B cell (primary cell): Measurements from ENCODE around the gene CAV3. TPM values are rescaled to one million over a fixed set of nuclear protein-coding genes. Genes with fewer than 3 reads are reported as not detected.

Experiments used
- ATAC-seq: fragments of 200-7000 bp; cut with Tn5 transposase; one replicate; pipeline ENCODE4 v1.10.0; 2021; ENCODE audit warnings: low read depth, mild to moderate bottlenecking, moderate number of reproducible peaks, moderate library complexity
- CTCF ChIA-PET: fragments of 350-600 bp; sonication (Branson Sonifier 250); formaldehyde crosslinking; loops from one replicate; lab custom pipeline; 2021; ENCODE audit warnings: antibody characterized with exemption, inconsistent platforms; lab: Charles Lee
- POLR2A ChIA-PET: fragments of 350-600 bp; sonication (Branson Sonifier 250); formaldehyde crosslinking; loops from one replicate; lab custom pipeline; 2021; ENCODE audit warnings: antibody characterized with exemption; lab: Charles Lee
- DNase-seq: peaks from one replicate; pipeline ENCODE4 v3.0.0; 2013
- H2AFZ ChIP-seq: 2 replicates; pipeline ENCODE4 v1.6.1; 2012; ENCODE audit warnings: mild to moderate bottlenecking, low read depth, low read length; ENCODE audit not compliant: insufficient read depth, poor library complexity, severe bottlenecking
- H3K27ac ChIP-seq, 2 donors: 1 replicate in 1 of 2; 2 replicates in 1 of 2; pipeline ENCODE4 v1.5.1; 2012 to 2013; ENCODE audit warnings: low read length in 2 of 2, mild to moderate bottlenecking in 2 of 2, moderate library complexity in 1 of 2
- H3K27me3 ChIP-seq, 4 experiments: fragments of 200-600 bp in 1 of 4; sonication (generic) in 1 of 4; replicated peaks in 1 of 4; 1 replicate in 2 of 4; 2 replicates in 2 of 4; pipeline versions ENCODE4 v1.6.1 to v1.7.0; 2013 to 2016; ENCODE audit warnings: low read length in 3 of 4, mild to moderate bottlenecking in 2 of 4, mixed read lengths in 1 of 4, moderate library complexity in 1 of 4; ENCODE audit not compliant: insufficient read depth in 4 of 4, control insufficient read depth in 3 of 4; ENCODE audit errors: control extremely low read depth in 1 of 4
- H3K36me3 ChIP-seq, 2 experiments: replicated peaks in 1 of 2; 1 replicate in 1 of 2; 2 replicates in 1 of 2; pipeline versions ENCODE4 v1.6.1 to v1.7.1; 2013; ENCODE audit warnings: low read length in 1 of 2; ENCODE audit not compliant: insufficient read depth in 2 of 2, control insufficient read depth in 1 of 2; ENCODE audit errors: control extremely low read depth in 1 of 2, extremely low read depth in 1 of 2
- H3K4me1 ChIP-seq, 2 donors: fragments of 200-600 bp in 1 of 2; sonication (generic) in 1 of 2; 1 replicate in 1 of 2; 2 replicates in 1 of 2; pipeline versions ENCODE4 v1.5.1 to v1.6.1; 2013 to 2017; ENCODE audit warnings: low read length in 2 of 2; ENCODE audit not compliant: control insufficient read depth in 2 of 2, insufficient read depth in 2 of 2
- H3K4me2 ChIP-seq: replicated peaks from 2 replicates; pipeline ENCODE3; 2012; ENCODE audit warnings: mild to moderate bottlenecking, low read depth, low read length; ENCODE audit not compliant: poor library complexity, severe bottlenecking
- H3K4me3 ChIP-seq, 5 experiments: fragments of 200-600 bp in 1 of 5; sonication (generic) in 1 of 5; 1 replicate in 3 of 5; 2 replicates in 2 of 5; pipeline versions ENCODE4 v1.5.1 to v1.7.0; 2011 to 2016; ENCODE audit warnings: low read length in 4 of 5, mild to moderate bottlenecking in 4 of 5, low read depth in 2 of 5, control low read depth in 1 of 5, moderate library complexity in 1 of 5; ENCODE audit not compliant: insufficient read depth in 1 of 5; ENCODE audit errors: control extremely low read depth in 1 of 5, extremely low read depth in 1 of 5
- H3K79me2 ChIP-seq: fragments of 200-600 bp; sonication (generic); one replicate; pipeline ENCODE4 v1.6.0; 2016; ENCODE audit warnings: low read length; ENCODE audit not compliant: control insufficient read depth, insufficient read depth
- H3K9ac ChIP-seq: fragments of 200-600 bp; sonication (generic); 2 replicates; pipeline ENCODE4 v1.6.1; 2017; ENCODE audit warnings: mild to moderate bottlenecking, low read length, moderate library complexity
- H3K9me3 ChIP-seq, 3 donors: one replicate each; pipeline versions ENCODE4 v1.6.1 to v1.7.1; 2013; ENCODE audit warnings: low read length in 2 of 3; ENCODE audit not compliant: control insufficient read depth in 2 of 3, insufficient read depth in 1 of 3; ENCODE audit errors: control extremely low read depth in 1 of 3
- H4K20me1 ChIP-seq: 2 replicates; pipeline ENCODE4 v1.6.0; 2012; ENCODE audit warnings: mild to moderate bottlenecking, low read length; ENCODE audit not compliant: insufficient read depth, control insufficient read depth, poor library complexity, severe bottlenecking
- H3K27ac Mint-ChIP-seq: one replicate; pipeline ENCODE4 v1.8.0; 2021; ENCODE audit warnings: mixed read lengths
- H3K27me3 Mint-ChIP-seq: one replicate; pipeline ENCODE4 v1.8.0; 2021; ENCODE audit warnings: mixed read lengths
- H3K4me1 Mint-ChIP-seq: one replicate; pipeline ENCODE4 v1.8.0; 2021; ENCODE audit warnings: mixed read lengths
- H3K4me3 Mint-ChIP-seq: one replicate; pipeline ENCODE4 v1.8.0; 2021; ENCODE audit warnings: mixed read lengths
- H3K9me3 Mint-ChIP-seq: one replicate; pipeline ENCODE4 v1.8.0; 2022; ENCODE audit warnings: mixed read lengths; ENCODE audit not compliant: insufficient read depth
- CTCF ChIP-seq: fragments of 200-600 bp; IDR thresholded peaks from one replicate; pipeline ENCODE4 v1.8.0; 2022; ENCODE audit warnings: antibody characterized with exemption, mild to moderate bottlenecking
- EZH2 ChIP-seq: IDR thresholded peaks from 2 replicates; pipeline ENCODE4 v1.6.1; 2012; ENCODE audit warnings: borderline replicate concordance, low read depth, mild to moderate bottlenecking, moderate library complexity, low read length; ENCODE audit not compliant: insufficient read depth, poor library complexity, severe bottlenecking
- WGBS: methylation state at CpG from one replicate; pipeline ENCODE4 v1.1.5; 2013; ENCODE audit warnings: missing lambda C conversion rate; ENCODE audit not compliant: insufficient coverage; 5-methylcytosine and 5-hydroxymethylcytosine counted together
- intact Hi-C: fragments of 100-400 bp; cut with micrococcal nuclease; formaldehyde crosslinking; loops from one replicate; pipeline ENCODE4 v1.10.0; 2022
- polyA plus RNA-seq: library from polyadenylated mRNA; depleted of rRNA; stranded (reverse); fragments of >200 nt; gene quantifications from 2 replicates; pipeline ENCODE4 v1.2.3, GENCODE V29; 2012
- total RNA-seq, 2 donors: library from RNA; stranded (reverse); fragments of 120-200 nt in 1 of 2; gene quantifications; 1 replicate in 1 of 2; 2 replicates in 1 of 2; pipeline versions ENCODE4 v1.2.3 to v1.2.4, GENCODE V29; 2013 to 2022

CAV3 gene
- total and polyA plus RNA-seq, 2 donors (not counting 1 experiment from before 2014, with no cell fraction given): not detected

- ATAC-seq (peak; percentile 88), DNase-seq (peak; percentile 62)
- H3K36me3 ChIP-seq: no peaks in the 10 kb centered on the region
- H3K27me3 ChIP-seq: peaks cover 0 to 32% (median 12%) of the 10 kb centered on the region in 4 experiments
- peak within 1 kb of the TSS; percentile 81 for H3K4me2 ChIP-seq
- Mint-ChIP-seq H3K4me3 (peak within 1 kb of the TSS; percentile 72), H3K4me1 (peaks cover 19% of the 10 kb centered on the region), H3K27ac (no peak within 1 kb of the TSS), H3K27me3 (peaks cover 30% of the 10 kb centered on the region), H3K9me3 (peaks cover 2% of the 10 kb centered on the region)
- intact Hi-C loops: loop anchor here (10.0 kb wide), 1 partner anchor 536 kb away; no protein-coding TSS in a partner anchor
- peak within 1 kb of the TSS in 3 of 5 experiments; percentile 21 to 52 (median 35) for H3K4me3 ChIP-seq
- H3K9me3 ChIP-seq: no peaks in the 10 kb centered on the region
- H3K79me2 ChIP-seq: no peaks in the 10 kb centered on the region
- ChIA-PET CTCF (interaction anchor here (0.6 to 1.7 kb wide), 17 partner anchors 8 to 535 kb away, joined by 3 to 10 read pairs (median 4); no protein-coding TSS in a partner anchor), POLR2A (no interaction called here)
- H3K9ac ChIP-seq: peak within 1 kb of the TSS; percentile 42
- peak within 1 kb of the TSS; percentile 63 for H2AFZ ChIP-seq
- H3K4me1 ChIP-seq: peaks cover 17 to 22% of the 10 kb centered on the region in 2 donors
- 7% methylated on average over 48 of the region's 53 CpGs for WGBS
- H3K27ac ChIP-seq: no peak within 1 kb of the TSS
- H4K20me1 ChIP-seq: no peaks in the 10 kb centered on the region
- TF ChIP-seq EZH2 (no peak), CTCF (peak; percentile 99)
Measured at GRCh38 chr3:8769088-8769822, 35.7 kb downstream of the CAV3 start, which contains the start of gene OXTR. Gene OXTR (minus strand): TSS chr3:8769613. CDS start chr3:8768187, 1,426 bp downstream.
